GM12892 (cell line): Measurements from ENCODE around the gene GPR152.

ENCODE experiments used
- POLR2A ChIP-seq: IDR thresholded peaks from 2 replicates; pipeline ENCODE4 v1.6.1; 2011; ENCODE audit warnings: low read depth, low read length, control low read depth
- POLR2AphosphoS5 ChIP-seq: IDR thresholded peaks from 2 replicates; pipeline ENCODE4 v1.6.1; 2011; ENCODE audit warnings: low read depth, low read length, control low read depth
- TAF1 ChIP-seq: IDR thresholded peaks from 2 replicates; pipeline ENCODE4 v1.6.1; 2011; ENCODE audit warnings: low read depth, mild to moderate bottlenecking, control low read depth, low read length, borderline replicate concordance

DNA sequence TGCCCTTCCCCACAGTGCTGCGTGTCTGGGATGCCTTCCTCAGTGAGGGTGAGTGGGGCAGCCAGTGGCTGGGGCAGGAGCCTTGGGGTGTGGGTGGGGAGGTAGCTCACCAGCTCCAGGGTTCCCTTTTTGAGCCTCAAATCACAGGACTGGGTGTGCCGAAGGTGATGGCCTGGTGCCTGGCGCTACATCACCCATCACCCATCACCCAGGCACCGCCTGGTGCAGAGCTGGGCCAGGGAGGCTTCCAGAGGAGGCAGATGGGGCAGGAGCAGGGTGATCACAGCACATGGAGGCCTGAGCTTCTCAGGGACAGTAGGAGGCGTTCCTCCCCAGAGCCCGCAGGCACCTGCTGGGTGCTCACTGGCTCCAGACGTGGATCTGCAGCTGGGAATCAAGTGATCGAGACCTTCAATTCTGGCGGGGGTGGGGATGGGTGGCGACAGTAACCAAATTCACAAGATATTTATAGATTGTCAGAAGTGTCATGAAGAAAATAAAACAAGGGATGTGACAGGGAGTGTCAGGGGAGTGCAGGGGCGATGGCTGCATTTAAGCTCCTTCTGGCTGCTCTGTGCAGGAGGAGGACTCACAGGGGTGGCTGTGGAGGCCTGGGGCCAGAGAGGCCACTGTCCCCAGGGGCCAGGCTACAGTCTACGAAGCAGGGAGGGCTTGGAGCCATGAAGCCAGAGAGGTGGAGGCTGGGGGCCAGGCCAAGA is 45.4 kb downstream of the GPR152 start:
- TF ChIP-seq POLR2AphosphoS5: no peak
- TF ChIP-seq TAF1: no peak
- peak; percentile 22; the same call in 1 of the 2 replicates for TF ChIP-seq POLR2A
